Caco-2 (cell line): ENCODE measurements around the gene OAF. TPM values are rescaled to one million over a fixed set of nuclear protein-coding genes. Genes with fewer than 3 reads are reported as not detected.

Source experiments
- BruUV-seq: library from RNA; stranded (reverse); fragments of 400-500 nt; replicated peaks from 2 replicates; lab custom pipeline; 2021; lab: Mats Ljungman, UMichigan
- CTCF ChIA-PET: fragments of 300-600 bp; sonication (Branson Sonifier 250); formaldehyde crosslinking; loops from one replicate; lab custom pipeline; 2022; ENCODE audit warnings: antibody characterized with exemption; lab: Charles Lee
- POLR2A ChIA-PET: fragments of 300-600 bp; sonication (Branson Sonifier 250); formaldehyde crosslinking; loops from one replicate; lab custom pipeline; 2022; ENCODE audit warnings: antibody characterized with exemption; lab: Charles Lee
- DNase-seq, 2 experiments: peaks; one replicate each; pipeline versions ENCODE4 v3.0.0 to v3.0.0-alpha.2; 2020 to 2022
- H3K27me3 ChIP-seq: replicated peaks from 2 replicates; pipeline ENCODE4 v1.6.0; 2011; ENCODE audit warnings: low read length; ENCODE audit not compliant: control insufficient read depth, insufficient read depth
- H3K36me3 ChIP-seq: 2 replicates; pipeline ENCODE4 v1.5.1; 2011; ENCODE audit warnings: low read length; ENCODE audit not compliant: control insufficient read depth, insufficient read depth
- H3K4me1 ChIP-seq: fragments of 250-450 bp; sonication (Bioruptor Pico); 2 replicates; pipeline ENCODE4 v1.5.1; 2020; ENCODE audit warnings: mild to moderate bottlenecking
- H3K4me3 ChIP-seq: 2 replicates; pipeline ENCODE4 v1.5.1; 2011; ENCODE audit warnings: low read depth, mild to moderate bottlenecking, control low read depth, low read length
- H3K9me3 ChIP-seq: fragments of 250-450 bp; sonication (Bioruptor Pico); 2 replicates; pipeline ENCODE4 v1.5.1; 2020; ENCODE audit warnings: mild to moderate bottlenecking, moderate library complexity
- H3K27ac Mint-ChIP-seq: one replicate; pipeline ENCODE4 v1.8.0; 2022; ENCODE audit warnings: mixed read lengths; ENCODE audit not compliant: unreplicated experiment
- H3K27me3 Mint-ChIP-seq: one replicate; pipeline ENCODE4 v1.8.0; 2022; ENCODE audit warnings: mixed read lengths; ENCODE audit not compliant: insufficient read depth, unreplicated experiment
- H3K36me3 Mint-ChIP-seq: one replicate; pipeline ENCODE4 v1.8.0; 2022; ENCODE audit warnings: mild to moderate bottlenecking, mixed read lengths; ENCODE audit not compliant: insufficient read depth, unreplicated experiment
- H3K4me1 Mint-ChIP-seq: one replicate; pipeline ENCODE4 v1.8.0; 2022; ENCODE audit warnings: low read depth, mixed read lengths; ENCODE audit not compliant: unreplicated experiment
- H3K4me3 Mint-ChIP-seq: one replicate; pipeline ENCODE4 v1.8.0; 2022; ENCODE audit warnings: mild to moderate bottlenecking, moderate library complexity, mixed read lengths; ENCODE audit not compliant: unreplicated experiment
- H3K9me3 Mint-ChIP-seq: one replicate; pipeline ENCODE4 v1.8.0; 2022; ENCODE audit warnings: mixed read lengths; ENCODE audit not compliant: unreplicated experiment
- CTCF ChIP-seq, 2 experiments: fragments of 200-600 bp in 1 of 2; IDR thresholded peaks; 1 replicate in 1 of 2; 2 replicates in 1 of 2; pipeline versions ENCODE4 v1.5.1 to v1.8.0; 2011 to 2022; ENCODE audit warnings: antibody characterized with exemption in 1 of 2, control low read depth in 1 of 2, inconsistent platforms in 1 of 2, low read depth in 1 of 2, low read length in 1 of 2, mild to moderate bottlenecking in 1 of 2, moderate library complexity in 1 of 2; ENCODE audit not compliant: insufficient read depth in 1 of 2, severe bottlenecking in 1 of 2, unreplicated experiment in 1 of 2
- intact Hi-C: fragments of 100-400 bp; cut with micrococcal nuclease; formaldehyde crosslinking; loops from one replicate; pipeline ENCODE4 v1.10.0; 2022; ENCODE audit not compliant: unreplicated experiment
- total RNA-seq: library from RNA; stranded (reverse); gene quantifications from 2 replicates; pipeline ENCODE4 v1.2.3, GENCODE V29; 2022

The OAF gene
- total RNA-seq, 1 experiment from 2014 or later: 31.3 TPM

GRCh38 chr11:120197251-120197891 lies 13.5 kb upstream of the OAF start:
- no peak overlapping the region for H3K4me3 Mint-ChIP-seq
- DNase-seq: no peak
- H3K27ac Mint-ChIP-seq: no peak overlapping the region
- intact Hi-C loops: no loop called here
- CTCF ChIA-PET: interaction anchor here (0.6 to 1.0 kb wide), 4 partner anchors 15 to 550 kb away, joined by 3 to 8 read pairs (median 3); no protein-coding TSS in a partner anchor
- no peaks in the 10 kb centered on the region for H3K36me3 ChIP-seq
- no peaks in the 10 kb centered on the region for H3K27me3 Mint-ChIP-seq
- H3K9me3 Mint-ChIP-seq: no peaks in the 10 kb centered on the region
- no peak overlapping the region for H3K4me3 ChIP-seq
- H3K36me3 Mint-ChIP-seq: no peaks in the 10 kb centered on the region
- H3K4me1 ChIP-seq: peaks cover 14% of the 10 kb centered on the region
- no peaks in the 10 kb centered on the region for H3K27me3 ChIP-seq
- no peak for TF ChIP-seq CTCF (IDR thresholded peaks at IDR 0.05; ENCODE audit: insufficient read depth in 1 of 2, low read depth in 1 of 2, low read length in 1 of 2, severe bottlenecking in 1 of 2, unreplicated experiment in 1 of 2)
- no peaks in the 10 kb centered on the region for H3K9me3 ChIP-seq
- POLR2A ChIA-PET: no interaction called here
- no TSS peak for BruUV-seq
- peaks cover 9% of the 10 kb centered on the region for H3K4me1 Mint-ChIP-seq

GRCh38 chr11:120197977-120198376 lies 12.9 kb upstream of the OAF start:
- no peak for TF ChIP-seq CTCF (IDR thresholded peaks at IDR 0.05; ENCODE audit: insufficient read depth in 1 of 2, low read depth in 1 of 2, low read length in 1 of 2, severe bottlenecking in 1 of 2, unreplicated experiment in 1 of 2)
- no peaks in the 10 kb centered on the region for H3K9me3 ChIP-seq
- no TSS peak for BruUV-seq
- peaks cover 14% of the 10 kb centered on the region for H3K4me1 ChIP-seq
- H3K27ac Mint-ChIP-seq: no peak overlapping the region
- intact Hi-C loops: no loop called here
- H3K9me3 Mint-ChIP-seq: no peaks in the 10 kb centered on the region
- H3K4me1 Mint-ChIP-seq: peaks cover 9% of the 10 kb centered on the region
- H3K27me3 ChIP-seq: no peaks in the 10 kb centered on the region
- no peak for DNase-seq
- no peak overlapping the region for H3K4me3 Mint-ChIP-seq
- H3K4me3 ChIP-seq: no peak overlapping the region
- no peaks in the 10 kb centered on the region for H3K36me3 ChIP-seq
- H3K36me3 Mint-ChIP-seq: no peaks in the 10 kb centered on the region
- POLR2A ChIA-PET: no interaction called here
- H3K27me3 Mint-ChIP-seq: no peaks in the 10 kb centered on the region
- CTCF ChIA-PET: interaction anchor here (0.7 kb wide), 1 partner anchor 101 kb away, joined by 3 read pairs; no protein-coding TSS in a partner anchor

GRCh38 chr11:120198403-120198786 lies 12.4 kb upstream of the OAF start:
- no peaks in the 10 kb centered on the region for H3K27me3 ChIP-seq
- H3K27ac Mint-ChIP-seq: no peak overlapping the region
- DNase-seq: no peak
- no peak overlapping the region for H3K4me3 ChIP-seq
- ChIA-PET POLR2A (no interaction called here), CTCF (interaction anchor here (0.7 kb wide), 1 partner anchor 101 kb away, joined by 3 read pairs; no protein-coding TSS in a partner anchor)
- no peak overlapping the region for H3K4me3 Mint-ChIP-seq
- peaks cover 9% of the 10 kb centered on the region for H3K4me1 Mint-ChIP-seq
- no peaks in the 10 kb centered on the region for H3K27me3 Mint-ChIP-seq
- H3K4me1 ChIP-seq: peaks cover 14% of the 10 kb centered on the region
- H3K36me3 ChIP-seq: no peaks in the 10 kb centered on the region
- intact Hi-C loops: no loop called here
- BruUV-seq: no TSS peak
- TF ChIP-seq CTCF (IDR thresholded peaks at IDR 0.05; ENCODE audit: insufficient read depth in 1 of 2, low read depth in 1 of 2, low read length in 1 of 2, severe bottlenecking in 1 of 2, unreplicated experiment in 1 of 2): no peak
- no peaks in the 10 kb centered on the region for H3K9me3 ChIP-seq
- H3K9me3 Mint-ChIP-seq: no peaks in the 10 kb centered on the region
- no peaks in the 10 kb centered on the region for H3K36me3 Mint-ChIP-seq
